HUES48 (cell line): ENCODE results near the gene MED9.

Experiments used
- H3K27ac ChIP-seq: one replicate; pipeline ENCODE4 v1.7.0; 2013; ENCODE audit warnings: low read depth, low read length, inconsistent platforms
- H3K27me3 ChIP-seq: 2 replicates; pipeline ENCODE4 v1.6.1; 2013; ENCODE audit warnings: mild to moderate bottlenecking, low read length; ENCODE audit not compliant: control insufficient read depth, insufficient read depth
- H3K36me3 ChIP-seq: 2 replicates; pipeline ENCODE4 v1.6.1; 2013; ENCODE audit warnings: low read length; ENCODE audit not compliant: control insufficient read depth, insufficient read depth
- H3K4me1 ChIP-seq: 2 replicates; pipeline ENCODE4 v1.6.1; 2013; ENCODE audit warnings: mild to moderate bottlenecking, low read length; ENCODE audit not compliant: control insufficient read depth, insufficient read depth
- H3K4me3 ChIP-seq: 2 replicates; pipeline ENCODE4 v1.5.1; 2013; ENCODE audit warnings: mild to moderate bottlenecking, low read depth, low read length
- H3K9ac ChIP-seq: 2 replicates; pipeline ENCODE4 v1.6.1; 2013; ENCODE audit warnings: mild to moderate bottlenecking, low read depth, low read length, moderate library complexity
- H3K9me3 ChIP-seq: 2 replicates; pipeline ENCODE4 v1.6.1; 2013; ENCODE audit warnings: low read length; ENCODE audit not compliant: control insufficient read depth, insufficient read depth

The MED9 gene

GRCh38 chr17:17496189-17497064 is 19.6 kb downstream of the MED9 start, which contains the start of gene RASD1:
Gene RASD1 (minus strand): TSS chr17:17496395. CDS start chr17:17496181, 214 bp downstream.
- Histone ChIP-seq H3K4me1 (peaks cover 36% of the 10 kb centered on the region), H3K27ac (peak within 1 kb of the TSS; percentile 59), H3K9me3 (no peaks in the 10 kb centered on the region), H3K4me3 (peak within 1 kb of the TSS; percentile 74), H3K27me3 (peaks cover 24% of the 10 kb centered on the region), H3K9ac (no peak within 1 kb of the TSS; the same call in 1 of the 2 replicates), H3K36me3 (peaks cover 16% of the 10 kb centered on the region)

DNA sequence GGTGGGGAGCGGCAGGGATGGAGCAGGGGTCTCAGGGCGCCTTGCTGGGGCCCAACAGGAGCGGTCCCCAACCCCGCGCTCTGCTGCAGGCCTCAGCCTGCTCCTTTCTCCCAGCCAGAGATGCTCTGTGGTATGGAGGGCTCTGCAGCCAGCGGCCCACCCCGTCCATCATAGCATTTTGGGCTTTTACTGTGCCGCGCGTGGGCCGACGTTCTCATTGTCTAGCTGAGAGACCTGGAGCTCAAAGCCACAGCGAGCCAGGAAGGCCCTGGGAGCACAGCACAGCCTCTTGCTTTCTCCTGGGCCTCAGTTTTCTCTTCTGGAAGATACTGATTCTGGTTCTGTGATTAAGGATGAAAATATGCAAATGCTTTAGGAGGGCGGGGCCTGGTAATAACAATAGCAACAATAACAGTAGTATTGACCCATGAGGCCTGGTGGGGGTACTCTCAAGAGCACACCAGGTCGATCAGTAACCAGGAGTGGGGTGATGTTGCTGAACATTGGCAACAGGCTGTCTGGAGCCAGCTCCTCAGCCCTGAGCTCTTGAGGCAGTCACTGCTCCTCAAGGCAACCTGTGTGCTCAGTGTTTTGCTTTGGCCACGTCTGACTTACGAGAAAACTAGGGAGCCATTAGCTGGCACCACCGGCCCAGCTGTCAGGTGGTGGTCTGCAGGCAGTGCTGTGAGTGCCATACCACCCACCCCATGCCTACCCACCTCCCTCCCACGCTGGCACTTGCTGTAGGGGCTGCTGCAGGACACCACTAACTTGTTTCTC is 20.5 kb downstream of the MED9 start:
- Histone ChIP-seq H3K27ac (no peak overlapping the region), H3K9me3 (no peaks in the 10 kb centered on the region), H3K4me3 (peak overlapping the region; percentile 47; the same call in 1 of the 2 replicates), H3K9ac (no peak overlapping the region), H3K27me3 (peaks cover 24% of the 10 kb centered on the region), H3K4me1 (peaks cover 32% of the 10 kb centered on the region), H3K36me3 (peaks cover 8% of the 10 kb centered on the region)

DNA sequence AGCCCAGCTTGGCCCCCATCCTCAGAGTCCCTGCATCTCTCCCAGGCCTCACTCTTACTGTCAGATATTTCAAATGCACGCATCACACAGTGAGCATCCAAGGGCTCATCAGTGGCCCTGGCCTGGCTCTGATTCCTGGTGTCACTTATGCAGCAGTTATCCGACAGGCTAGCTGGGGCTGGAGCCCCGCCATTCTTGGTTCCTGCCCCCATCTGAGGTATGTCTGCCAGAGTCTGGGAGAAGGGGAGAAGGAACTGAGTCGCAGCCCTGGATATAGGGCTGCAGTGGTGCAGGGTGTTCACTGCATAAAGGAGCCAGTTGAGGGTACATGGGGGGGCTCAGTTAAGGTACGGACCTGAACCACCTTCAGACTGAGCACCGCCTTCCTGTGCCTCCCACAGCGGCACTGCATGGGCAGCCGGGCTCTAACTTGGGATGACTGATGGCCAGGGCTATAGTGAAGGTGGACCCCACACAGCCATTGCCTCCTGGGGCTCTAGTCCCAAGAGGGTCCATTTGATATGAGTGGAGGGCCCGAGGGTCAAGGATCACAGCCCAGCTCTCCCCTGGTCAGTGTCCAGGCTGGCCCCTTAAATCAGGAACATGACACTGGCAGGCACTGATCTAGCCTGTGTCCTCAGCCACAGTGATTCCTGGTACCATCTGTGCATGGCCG is 21.2 kb downstream of the MED9 start:
- no peak overlapping the region for H3K4me3 ChIP-seq
- peaks cover 25% of the 10 kb centered on the region; the same call in 1 of the 2 replicates for H3K4me1 ChIP-seq
- H3K9me3 ChIP-seq: no peaks in the 10 kb centered on the region
- H3K9ac ChIP-seq: no peak overlapping the region
- H3K27ac ChIP-seq: no peak overlapping the region
- H3K36me3 ChIP-seq: 0 out of 2 replicates have a peak, but pooled peaks cover under 1% of the 10 kb centered on the region
- peaks cover 24% of the 10 kb centered on the region for H3K27me3 ChIP-seq

GRCh38 chr17:17498606-17499301 is 22.0 kb downstream of the MED9 start:
- H3K4me3 ChIP-seq: no peak overlapping the region
- no peak overlapping the region for H3K27ac ChIP-seq
- H3K27me3 ChIP-seq: peaks cover 24% of the 10 kb centered on the region
- H3K9ac ChIP-seq: no peak overlapping the region
- no peaks in the 10 kb centered on the region for H3K36me3 ChIP-seq
- H3K4me1 ChIP-seq: peaks cover 17% of the 10 kb centered on the region; the same call in 1 of the 2 replicates
- H3K9me3 ChIP-seq: no peaks in the 10 kb centered on the region

GRCh38 chr17:17499402-17500145 is 22.8 kb downstream of the MED9 start:
- H3K4me1 ChIP-seq: peaks cover 10% of the 10 kb centered on the region; the same call in 1 of the 2 replicates
- no peak overlapping the region for H3K9ac ChIP-seq
- no peaks in the 10 kb centered on the region for H3K36me3 ChIP-seq
- peaks cover 16% of the 10 kb centered on the region for H3K27me3 ChIP-seq
- no peaks in the 10 kb centered on the region for H3K9me3 ChIP-seq
- no peak overlapping the region for H3K4me3 ChIP-seq
- H3K27ac ChIP-seq: no peak overlapping the region

DNA sequence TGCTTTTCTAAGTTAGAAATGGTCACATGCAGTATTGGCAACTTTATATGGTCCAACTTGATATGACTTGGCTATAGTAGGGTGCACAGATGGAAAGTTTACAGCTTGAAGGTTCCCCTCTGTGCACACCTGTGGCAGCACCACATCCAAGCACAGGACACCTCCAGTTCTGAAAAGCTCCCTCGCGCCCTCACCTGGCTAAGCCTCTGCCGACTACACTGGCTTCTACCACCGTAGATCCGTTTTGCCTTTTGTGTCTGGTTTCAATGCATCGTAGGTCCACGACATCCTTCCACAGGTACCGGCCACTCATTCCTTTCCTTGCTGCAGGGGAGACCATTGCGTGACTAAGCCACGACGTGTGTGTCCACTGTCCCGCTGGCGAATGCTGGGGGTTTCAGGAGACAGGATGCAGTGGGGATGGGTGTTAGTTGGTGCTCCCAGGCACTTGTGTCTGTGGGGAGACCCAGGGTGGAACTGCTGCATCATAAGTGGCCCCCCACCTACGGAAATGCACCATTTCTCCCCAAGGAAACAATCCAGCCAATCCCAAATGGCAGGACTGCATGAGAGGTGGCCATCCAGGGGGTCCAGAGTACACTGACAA is 24.3 kb downstream of the MED9 start:
- no peaks in the 10 kb centered on the region for H3K36me3 ChIP-seq
- H3K9ac ChIP-seq: no peak overlapping the region
- H3K4me1 ChIP-seq: 0 out of 2 replicates have a peak, but pooled peaks cover 6% of the 10 kb centered on the region
- no peaks in the 10 kb centered on the region for H3K9me3 ChIP-seq
- no peak overlapping the region for H3K4me3 ChIP-seq
- H3K27me3 ChIP-seq: peaks cover under 1% of the 10 kb centered on the region
- no peak overlapping the region for H3K27ac ChIP-seq

DNA sequence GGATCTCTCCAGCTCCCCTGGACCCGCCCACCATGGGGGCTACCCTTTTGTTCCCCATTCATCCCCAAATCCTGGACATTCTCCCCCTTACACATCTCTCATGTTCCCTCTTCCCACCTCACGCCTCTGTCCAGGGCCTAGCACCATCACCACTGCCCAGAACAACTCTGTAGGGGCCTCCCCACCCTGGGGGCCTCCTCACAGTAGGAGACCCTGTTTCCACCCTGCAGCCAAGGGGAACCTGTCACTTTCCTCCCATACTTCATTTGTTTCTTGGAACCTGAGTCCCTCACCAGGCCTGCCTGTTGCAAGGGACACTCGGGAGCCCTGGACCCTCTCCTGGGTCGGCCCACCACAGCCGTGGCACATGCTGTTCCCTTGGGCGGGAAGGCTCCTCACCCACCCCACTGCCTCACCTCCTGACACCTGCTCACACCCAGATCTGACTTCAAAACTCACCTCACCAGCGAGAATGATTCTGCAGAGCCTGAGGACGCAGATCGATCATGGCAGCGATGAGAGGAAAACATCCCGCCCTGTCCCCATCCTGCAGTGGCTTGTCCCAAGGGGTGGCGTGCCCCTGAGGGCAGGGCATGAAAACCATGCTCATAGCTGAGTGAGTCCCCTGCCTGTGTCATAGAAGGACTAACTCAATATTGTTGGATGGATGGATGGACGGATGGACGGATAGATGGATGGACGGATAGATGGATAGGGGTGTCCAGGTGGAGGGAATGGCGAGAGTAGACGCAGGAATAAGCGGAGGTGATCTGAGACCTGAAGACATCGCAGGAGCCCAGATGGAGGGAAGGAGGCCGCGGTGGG is 26.2 kb downstream of the MED9 start:
- H3K27me3 ChIP-seq: no peaks in the 10 kb centered on the region
- H3K4me1 ChIP-seq: no peaks in the 10 kb centered on the region
- no peak overlapping the region for H3K27ac ChIP-seq
- no peaks in the 10 kb centered on the region for H3K36me3 ChIP-seq
- no peak overlapping the region for H3K9ac ChIP-seq
- no peak overlapping the region for H3K4me3 ChIP-seq
- no peaks in the 10 kb centered on the region for H3K9me3 ChIP-seq

GRCh38 chr17:17503566-17504130 is 26.8 kb downstream of the MED9 start:
- Histone ChIP-seq H3K4me1 (no peaks in the 10 kb centered on the region), H3K27ac (no peak overlapping the region), H3K36me3 (no peaks in the 10 kb centered on the region)

More at GRCh38 chr17:17503566-17504130, 26.8 kb downstream of the MED9 start:
- H3K9ac ChIP-seq: no peak overlapping the region
- no peaks in the 10 kb centered on the region for H3K9me3 ChIP-seq
- H3K4me3 ChIP-seq: no peak overlapping the region
- H3K27me3 ChIP-seq: no peaks in the 10 kb centered on the region
